ENCODE results near the gene CEACAM6. TPM values are rescaled to one million over a fixed set of nuclear protein-coding genes. Genes with fewer than 3 reads are reported as not detected.
"Not testable (repeated sequence)": the region's sequence is repeated elsewhere in the genome, so short reads cannot be mapped to it uniquely, and the experiment has no call there.

CEACAM6 gene
- total RNA-seq, 2 donors from 2014 or later, result not detected

DNA sequence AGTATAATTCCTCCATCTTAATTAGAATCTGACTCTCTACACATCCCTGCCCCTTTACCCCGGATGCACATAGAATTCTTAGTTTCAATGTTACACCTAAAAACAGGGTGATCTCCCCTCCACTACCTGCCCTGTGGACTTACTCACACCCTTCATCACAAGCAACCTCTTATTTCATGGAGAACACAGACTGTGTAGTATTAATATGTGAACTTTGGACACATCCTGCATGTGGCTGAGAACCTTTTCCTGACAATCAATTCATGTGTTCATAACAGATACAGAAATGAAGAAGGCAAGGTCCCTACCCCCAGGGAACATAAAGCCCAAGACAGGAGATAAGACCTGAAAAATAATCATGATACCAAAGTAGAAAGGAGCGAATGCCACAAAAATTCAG lies 11.8 kb downstream of the CEACAM6 start:
- H3K27ac Mint-ChIP-seq, result no peak overlapping the region
- H3K27me3 Mint-ChIP-seq, result peaks cover 29 to 55% of the 10 kb centered on the region in 2 donors
- H3K36me3 Mint-ChIP-seq, result no peaks in the 10 kb centered on the region

DNA sequence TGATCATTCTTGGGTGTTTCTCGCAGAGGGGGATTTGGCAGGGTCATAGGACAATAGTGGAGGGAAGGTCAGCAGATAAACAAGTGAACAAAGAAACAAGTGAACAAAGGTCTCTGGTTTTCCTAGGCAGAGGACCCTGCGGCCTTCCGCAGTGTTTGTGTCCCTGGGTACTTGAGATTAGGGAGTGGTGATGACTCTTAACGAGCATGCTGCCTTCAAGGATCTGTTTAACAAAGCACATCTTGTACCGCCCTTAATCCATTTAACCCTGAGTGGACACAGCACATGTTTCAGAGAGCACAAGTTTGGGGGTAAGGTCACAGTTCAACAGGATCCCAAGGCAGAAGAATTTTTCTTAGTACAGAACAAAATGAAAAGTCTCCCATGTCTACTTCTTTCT lies 12.8 kb downstream of the CEACAM6 start:
- ATAC-seq; H3K27ac Mint-ChIP-seq; H3K4me3 Mint-ChIP-seq; H3K36me3 Mint-ChIP-seq; H3K9me3 Mint-ChIP-seq; DNase-seq (ENCODE audit: low spot score); H3K4me1 Mint-ChIP-seq (ENCODE audit: low read depth in 2 of 2): not testable (repeated sequence)
- H3K27me3 Mint-ChIP-seq, result peaks cover 24 to 54% of the 10 kb centered on the region in 2 donors

More for the DNA sequence above, 11.8 kb downstream of the CEACAM6 start:
- Mint-ChIP-seq H3K4me3 (no peak overlapping the region), H3K4me1 (ENCODE audit: low read depth in 2 of 2) (no peaks in the 10 kb centered on the region), H3K9me3 (no peaks in the 10 kb centered on the region)
- ATAC-seq, result no peak
- no peak for DNase-seq (ENCODE audit: low spot score)

DNA sequence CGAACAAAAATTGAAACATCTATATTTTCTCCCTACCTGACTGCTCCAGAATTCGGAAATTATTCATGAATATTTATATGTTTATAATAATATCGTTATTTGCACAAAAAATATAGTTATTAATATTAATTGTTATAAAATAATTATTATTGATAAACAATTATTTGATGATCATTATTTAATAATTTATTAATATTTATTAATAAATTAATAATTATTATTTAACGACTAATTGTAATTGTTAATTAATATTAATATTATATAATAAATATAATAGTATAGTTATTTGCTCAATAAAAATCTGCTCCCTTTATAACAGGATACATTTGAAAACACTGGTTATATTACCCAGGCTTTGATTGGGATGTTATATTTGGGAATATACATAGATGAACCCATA lies 14.3 kb downstream of the CEACAM6 start:
- no peak for ATAC-seq
- peaks cover 36 to 54% of the 10 kb centered on the region in 2 donors for H3K27me3 Mint-ChIP-seq

DNA sequence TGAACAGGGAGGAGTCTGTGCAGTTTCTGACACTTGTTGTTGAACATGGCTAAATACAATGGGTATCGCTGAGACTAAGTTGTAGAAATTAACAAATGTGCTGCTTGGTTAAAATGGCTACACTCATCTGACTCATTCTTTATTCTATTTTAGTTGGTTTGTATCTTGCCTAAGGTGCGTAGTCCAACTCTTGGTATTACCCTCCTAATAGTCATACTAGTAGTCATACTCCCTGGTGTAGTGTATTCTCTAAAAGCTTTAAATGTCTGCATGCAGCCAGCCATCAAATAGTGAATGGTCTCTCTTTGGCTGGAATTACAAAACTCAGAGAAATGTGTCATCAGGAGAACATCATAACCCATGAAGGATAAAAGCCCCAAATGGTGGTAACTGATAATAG lies 16.1 kb downstream of the CEACAM6 start:
- Mint-ChIP-seq H3K27me3 (peaks cover 31 to 38% of the 10 kb centered on the region in 2 donors), H3K36me3 (no peaks in the 10 kb centered on the region), H3K4me1 (ENCODE audit: low read depth in 2 of 2) (no peaks in the 10 kb centered on the region), H3K4me3 (no peak overlapping the region), H3K27ac (no peak overlapping the region), H3K9me3 (no peaks in the 10 kb centered on the region)
- no peak for DNase-seq (ENCODE audit: low spot score)
- peak in 1 of 2 donors; percentile 49 for ATAC-seq

More for the DNA sequence above, 14.3 kb downstream of the CEACAM6 start:
- H3K36me3 Mint-ChIP-seq, result no peaks in the 10 kb centered on the region
- H3K9me3 Mint-ChIP-seq, result no peaks in the 10 kb centered on the region
- no peak overlapping the region for H3K4me3 Mint-ChIP-seq
- H3K27ac Mint-ChIP-seq, result no peak overlapping the region
- no peaks in the 10 kb centered on the region for H3K4me1 Mint-ChIP-seq (ENCODE audit: low read depth in 2 of 2)
- DNase-seq (ENCODE audit: low spot score), result no peak

DNA sequence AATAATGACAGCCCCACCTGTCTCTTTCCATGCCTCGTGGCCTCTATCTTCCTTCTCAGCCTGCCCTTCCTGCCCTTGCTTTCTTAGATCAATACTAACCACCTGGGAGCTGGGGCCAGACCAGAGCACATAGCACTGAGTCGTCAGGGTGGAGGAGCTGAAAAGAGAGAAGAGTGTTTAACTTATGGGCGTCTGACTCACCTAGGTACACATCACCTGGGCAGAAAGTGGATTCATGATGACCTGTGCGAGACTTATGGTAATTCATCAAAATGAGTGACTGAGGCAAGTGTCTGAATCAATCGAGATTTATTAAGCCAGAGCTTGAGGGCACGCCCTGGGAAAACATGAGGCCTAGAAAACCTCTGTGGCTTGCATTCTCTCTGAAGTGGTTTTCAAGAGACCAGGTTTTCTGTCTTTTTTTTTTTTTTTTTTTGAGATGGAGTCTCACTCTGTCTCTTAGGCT lies 19.2 kb downstream of the CEACAM6 start:
- DNase-seq (ENCODE audit: low spot score), result no peak
- peaks cover 32 to 39% of the 10 kb centered on the region in 2 donors for H3K27me3 Mint-ChIP-seq
- H3K36me3 Mint-ChIP-seq, result no peaks in the 10 kb centered on the region
- H3K4me1 Mint-ChIP-seq (ENCODE audit: low read depth in 2 of 2), result no peaks in the 10 kb centered on the region
- H3K9me3 Mint-ChIP-seq, result no peaks in the 10 kb centered on the region
- no peak overlapping the region for H3K4me3 Mint-ChIP-seq
- H3K27ac Mint-ChIP-seq, result no peak overlapping the region
- ATAC-seq, result no peak

DNA sequence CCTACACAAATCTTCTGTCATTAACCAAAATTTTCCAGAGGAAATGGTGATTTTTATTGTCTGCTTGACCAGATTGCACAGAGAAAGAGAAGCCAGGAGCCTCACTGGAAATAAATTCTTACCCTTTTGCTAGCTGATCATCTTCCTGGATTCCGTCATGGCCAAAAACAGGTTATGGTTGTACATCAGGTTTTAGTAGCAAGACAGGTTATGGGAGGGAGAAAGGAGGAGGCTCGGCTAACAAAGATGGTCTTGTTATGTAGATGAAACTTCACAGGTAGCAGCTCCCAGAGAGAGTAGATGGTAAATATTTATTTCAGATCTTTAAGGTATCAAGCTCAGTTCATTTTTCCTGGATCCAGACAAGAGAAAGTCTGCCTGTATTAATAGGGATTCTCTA lies 21.4 kb downstream of the CEACAM6 start:
- no peak for ATAC-seq
- Mint-ChIP-seq H3K27ac (no peak overlapping the region), H3K4me1 (ENCODE audit: low read depth in 2 of 2) (no peaks in the 10 kb centered on the region), H3K27me3 (peaks cover 37 to 49% of the 10 kb centered on the region in 2 donors), H3K9me3 (no peaks in the 10 kb centered on the region), H3K36me3 (no peaks in the 10 kb centered on the region), H3K4me3 (no peak overlapping the region)
- DNase-seq (ENCODE audit: low spot score), result no peak

DNA sequence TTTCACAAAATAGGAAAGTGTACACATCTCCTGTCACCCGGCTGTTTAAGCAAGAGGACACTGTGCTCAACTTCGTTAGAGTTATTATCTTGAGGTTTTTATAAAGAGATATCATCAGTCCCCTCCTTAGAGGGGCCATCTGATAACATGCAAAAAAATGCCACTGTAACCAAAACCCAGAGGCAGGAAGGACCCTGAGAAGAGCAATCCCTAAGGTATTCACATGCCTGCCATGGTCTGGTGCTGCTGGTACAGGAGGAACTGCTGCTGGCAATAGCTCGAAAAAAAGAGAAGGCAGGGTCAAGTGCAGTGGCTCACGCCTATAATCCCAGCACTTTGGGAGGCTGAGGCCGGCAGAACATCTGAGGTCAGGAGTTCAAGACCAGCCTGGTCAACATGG lies 28.3 kb downstream of the CEACAM6 start:
- no peaks in the 10 kb centered on the region for H3K9me3 Mint-ChIP-seq
- no peak for DNase-seq (ENCODE audit: low spot score)
- no peak overlapping the region for H3K4me3 Mint-ChIP-seq
- H3K27me3 Mint-ChIP-seq, result peaks cover 28 to 30% of the 10 kb centered on the region in 2 donors
- ATAC-seq, result no peak
- no peaks in the 10 kb centered on the region for H3K36me3 Mint-ChIP-seq
- no peak overlapping the region for H3K27ac Mint-ChIP-seq
- peaks cover 17 to 18% of the 10 kb centered on the region in 2 donors for H3K4me1 Mint-ChIP-seq (ENCODE audit: low read depth in 2 of 2)

DNA sequence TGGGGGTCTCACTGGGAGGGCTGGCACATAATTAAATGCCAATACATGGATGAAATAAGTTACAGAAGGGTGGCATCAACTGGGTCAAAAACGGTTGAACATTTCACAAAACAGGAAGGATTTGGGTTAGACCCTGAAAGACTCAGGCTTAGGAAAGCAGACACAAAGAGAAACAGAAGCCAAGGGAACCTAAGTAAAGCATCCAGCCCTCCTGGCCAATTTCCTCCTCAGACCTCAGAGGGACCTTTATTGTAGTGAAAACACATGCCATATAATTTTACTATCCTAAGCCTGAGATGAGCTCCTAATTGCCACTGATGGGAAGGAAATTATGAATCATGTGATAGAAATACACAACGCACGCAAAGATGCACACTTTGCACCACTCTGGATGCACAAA lies 29.0 kb downstream of the CEACAM6 start:
- Mint-ChIP-seq H3K9me3 (no peaks in the 10 kb centered on the region), H3K4me3 (peak overlapping the region; percentile 58), H3K27me3 (peaks cover 28 to 30% of the 10 kb centered on the region in 2 donors), H3K36me3 (no peaks in the 10 kb centered on the region), H3K27ac (peak overlapping the region; percentile 5 to 17), H3K4me1 (ENCODE audit: low read depth in 2 of 2) (peaks cover 17 to 18% of the 10 kb centered on the region in 2 donors)
- DNase-seq (ENCODE audit: low spot score) (no peak), ATAC-seq (no peak)

DNA sequence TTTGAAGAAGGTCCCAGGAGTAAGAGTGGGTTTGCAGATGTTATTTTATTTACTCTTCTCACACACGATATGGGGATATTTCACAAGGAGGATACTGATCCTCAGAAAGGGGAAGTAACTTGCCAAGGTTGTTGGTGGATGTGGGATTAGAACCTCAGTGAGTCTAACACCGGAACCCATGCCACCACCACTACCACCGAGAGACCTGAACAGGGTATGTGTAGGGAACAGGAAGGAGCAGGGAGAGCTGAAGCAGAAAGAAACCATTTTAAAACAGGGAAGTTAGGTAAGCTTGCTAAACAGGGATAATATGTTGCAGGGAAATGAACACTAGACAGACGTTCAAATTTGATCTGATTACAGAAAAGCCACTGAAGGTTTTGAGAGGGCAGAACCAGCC lies 29.4 kb downstream of the CEACAM6 start:
- H3K36me3 Mint-ChIP-seq, result no peaks in the 10 kb centered on the region
- H3K9me3 Mint-ChIP-seq, result no peaks in the 10 kb centered on the region
- H3K27ac Mint-ChIP-seq, result peak overlapping the region; percentile 5 to 17
- peaks cover 17 to 18% of the 10 kb centered on the region in 2 donors for H3K4me1 Mint-ChIP-seq (ENCODE audit: low read depth in 2 of 2)
- H3K4me3 Mint-ChIP-seq, result peak overlapping the region; percentile 58
- peaks cover 26% of the 10 kb centered on the region in 2 donors for H3K27me3 Mint-ChIP-seq
- ATAC-seq, result peak in 1 of 2 donors; percentile 58
- no peak for DNase-seq (ENCODE audit: low spot score)

DNA sequence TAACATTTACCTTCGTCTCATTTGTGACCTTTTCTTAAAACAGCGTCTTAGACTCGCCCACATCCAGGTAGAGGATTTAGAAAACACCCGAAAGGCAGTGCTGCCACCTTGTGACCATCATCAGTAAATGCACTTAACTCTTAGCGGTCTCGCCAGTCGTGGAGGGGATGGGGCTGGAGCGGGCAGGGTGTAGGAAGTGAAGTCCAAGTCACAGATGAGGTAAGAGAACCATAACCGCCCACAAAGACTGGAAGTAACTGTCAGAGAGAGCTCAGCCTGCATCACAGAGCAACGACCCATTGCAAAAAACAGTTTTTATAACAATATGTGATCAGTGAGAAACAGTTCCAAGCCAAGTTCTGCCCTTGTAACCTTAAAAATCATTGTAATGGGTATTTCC lies 30.3 kb downstream of the CEACAM6 start:
- Mint-ChIP-seq H3K36me3 (no peaks in the 10 kb centered on the region), H3K27ac (peak overlapping the region in 1 of 2 donors; percentile 5), H3K9me3 (no peaks in the 10 kb centered on the region), H3K27me3 (peaks cover 17 to 22% of the 10 kb centered on the region in 2 donors), H3K4me1 (ENCODE audit: low read depth in 2 of 2) (peaks cover 17 to 18% of the 10 kb centered on the region in 2 donors), H3K4me3 (peak overlapping the region; percentile 58)
- DNase-seq (ENCODE audit: low spot score) (peak; percentile 78), ATAC-seq (peak; percentile 87 to 88)

DNA sequence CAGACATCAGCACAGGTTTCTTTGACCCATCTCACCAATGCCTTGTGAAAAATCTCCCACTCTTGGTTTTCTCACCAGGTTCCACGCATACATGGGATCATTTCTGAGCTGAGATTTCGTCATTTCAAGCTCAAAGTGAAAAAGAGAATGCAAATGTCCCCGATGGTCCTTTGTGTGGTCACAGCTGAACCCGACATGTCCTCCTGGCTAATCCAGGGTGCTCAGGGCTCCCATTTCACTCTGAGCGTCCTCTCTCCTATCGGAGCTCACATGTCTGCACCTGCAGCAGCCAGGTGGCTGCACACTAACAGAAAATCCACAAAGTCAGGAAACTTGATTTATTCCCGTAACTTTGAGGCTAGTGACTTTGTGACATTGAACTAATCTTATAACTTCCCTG lies 31.7 kb downstream of the CEACAM6 start:
- Mint-ChIP-seq H3K36me3 (no peaks in the 10 kb centered on the region), H3K27ac (no peak overlapping the region), H3K4me3 (no peak overlapping the region), H3K9me3 (no peaks in the 10 kb centered on the region), H3K27me3 (peaks cover 14 to 17% of the 10 kb centered on the region in 2 donors), H3K4me1 (ENCODE audit: low read depth in 2 of 2) (peaks cover 17 to 18% of the 10 kb centered on the region in 2 donors)
- ATAC-seq (no peak), DNase-seq (ENCODE audit: low spot score) (no peak)

DNA sequence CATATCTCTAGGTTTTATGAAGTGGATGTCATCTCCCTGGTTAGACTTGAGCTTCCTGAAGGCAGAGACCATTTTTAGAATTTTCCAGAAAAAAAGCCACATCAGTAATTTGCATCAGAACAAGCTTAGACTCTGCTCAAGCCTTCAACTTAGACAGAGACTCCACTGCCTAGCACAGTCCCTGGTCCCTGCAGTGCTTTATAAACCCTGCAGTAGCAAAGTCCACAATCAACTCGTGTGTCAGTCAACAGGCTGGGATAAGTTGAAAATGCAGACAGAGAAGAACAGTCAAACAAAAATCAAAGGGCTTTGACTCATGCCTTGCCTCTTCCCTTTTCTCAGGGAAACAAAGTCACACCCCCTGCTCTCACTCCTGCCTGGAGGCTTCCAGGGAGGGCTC lies 33.2 kb downstream of the CEACAM6 start:
- not testable (repeated sequence) for H3K36me3 Mint-ChIP-seq; ATAC-seq; H3K4me3 Mint-ChIP-seq; DNase-seq (ENCODE audit: low spot score); H3K27ac Mint-ChIP-seq; H3K9me3 Mint-ChIP-seq
- Mint-ChIP-seq H3K27me3 (peaks cover 25 to 26% of the 10 kb centered on the region in 2 donors), H3K4me1 (ENCODE audit: low read depth in 2 of 2) (peaks cover 18 to 20% of the 10 kb centered on the region in 2 donors)

DNA sequence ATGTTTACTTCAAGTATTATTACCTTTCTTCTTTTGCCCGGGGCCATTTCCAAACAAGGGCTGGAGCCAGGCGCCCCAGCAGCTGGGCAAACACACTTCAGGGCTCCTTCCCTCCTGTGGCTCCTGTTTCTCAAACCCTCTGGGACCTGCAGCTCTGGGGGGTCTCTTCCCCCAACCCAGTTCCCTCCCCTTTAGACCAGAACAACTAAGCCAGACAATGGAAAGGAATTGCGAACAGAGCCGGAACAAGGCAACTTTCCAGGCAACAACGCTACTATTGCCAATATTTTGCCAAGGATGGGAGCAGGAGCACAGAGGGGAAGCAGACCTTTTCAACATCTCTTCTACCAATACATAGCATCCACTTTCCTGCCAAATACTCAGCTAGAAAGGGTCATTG lies 33.7 kb downstream of the CEACAM6 start:
- ATAC-seq; H3K9me3 Mint-ChIP-seq; H3K36me3 Mint-ChIP-seq; H3K4me3 Mint-ChIP-seq; DNase-seq (ENCODE audit: low spot score); H3K27ac Mint-ChIP-seq: not testable (repeated sequence)
- Mint-ChIP-seq H3K27me3 (peaks cover 25 to 26% of the 10 kb centered on the region in 2 donors), H3K4me1 (ENCODE audit: low read depth in 2 of 2) (peaks cover 18 to 20% of the 10 kb centered on the region in 2 donors)

DNA sequence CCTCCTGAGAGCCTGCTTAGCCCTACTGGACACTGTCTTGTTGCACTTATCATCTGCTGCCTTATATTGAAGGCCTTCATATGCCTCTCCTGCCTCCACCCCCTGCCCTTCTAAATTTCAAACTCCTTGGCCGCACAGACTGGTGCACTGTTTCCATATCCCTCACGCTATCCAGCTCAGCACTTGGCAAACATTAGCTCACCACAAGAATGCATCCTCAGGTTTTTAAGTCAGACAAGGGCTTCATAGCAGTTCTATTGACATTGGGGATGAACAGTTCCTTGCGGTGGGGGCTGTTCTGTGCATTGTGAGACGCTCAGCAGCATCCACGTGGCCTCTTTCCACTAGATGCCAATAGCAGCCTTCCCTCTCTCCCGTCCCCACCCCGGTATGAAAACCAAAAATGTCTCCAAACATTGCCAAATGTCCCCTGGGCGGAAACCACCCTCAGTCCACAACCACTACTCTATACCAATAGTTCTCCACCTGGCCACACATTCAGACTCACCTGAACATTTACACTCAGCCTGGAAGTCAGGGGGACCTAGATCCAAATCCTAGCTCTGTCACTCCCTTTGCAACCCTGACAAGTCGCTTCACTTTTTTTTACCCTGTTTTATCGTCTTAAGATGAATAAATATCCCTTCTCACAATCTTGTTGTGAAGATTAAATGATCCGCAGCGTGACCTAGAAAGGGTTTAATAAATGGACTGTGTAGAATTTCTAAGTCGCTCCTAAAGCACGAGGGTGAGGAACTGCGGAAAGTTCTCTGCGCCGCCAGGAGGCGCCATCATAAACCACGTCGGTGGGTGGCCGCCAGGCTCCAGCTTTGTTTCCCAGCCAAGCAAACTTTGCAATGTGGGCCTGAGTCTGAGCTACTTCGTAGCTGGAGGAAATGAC lies 37.4 kb downstream of the CEACAM6 start:
- Mint-ChIP-seq H3K4me1 (ENCODE audit: low read depth in 2 of 2) (peaks cover 13 to 22% of the 10 kb centered on the region in 2 donors), H3K27me3 (peaks cover 18 to 26% of the 10 kb centered on the region in 2 donors), H3K36me3 (no peaks in the 10 kb centered on the region), H3K27ac (no peak overlapping the region), H3K4me3 (no peak overlapping the region), H3K9me3 (no peaks in the 10 kb centered on the region)
- DNase-seq (ENCODE audit: low spot score), result no peak
- ATAC-seq, result no peak

Data from natural killer cell treated with Interleukin-12 subunit alpha and Interleukin-12 subunit beta and Interleukin-15 and Interleukin-18, amount 100 ng/mL, for 72 hours (primary cell).